Measurements from ENCODE around the gene KLF15.

GRCh38 chr3:126309165-126309564, 48.0 kb downstream of the KLF15 start:
- TF ChIP-seq POLR2AphosphoS5 (IDR thresholded peaks at IDR 0.05; ENCODE audit: low read depth, low read length) (no peak), REST (IDR thresholded peaks at IDR 0.05; ENCODE audit: insufficient read depth in 1 of 2, low read depth in 2 of 2, low read length in 2 of 2) (no peak), TAF1 (IDR thresholded peaks at IDR 0.05; ENCODE audit: borderline replicate concordance, insufficient read depth, low read length) (no peak), SIN3A (IDR thresholded peaks at IDR 0.05; ENCODE audit: borderline replicate concordance, insufficient read depth, low read length) (no peak), FOXP2 (optimal IDR thresholded peaks at IDR 0.05; ENCODE audit: borderline replicate concordance, extremely low read depth, extremely low read length, insufficient read depth) (no peak)

Measured in PFSK-1 (cell line).